ENCODE measurements around the gene CCDC73. TPM values are rescaled to one million over a fixed set of nuclear protein-coding genes. Genes with fewer than 3 reads are reported as not detected.

Gene CCDC73
- total and polyA plus RNA-seq, 4 donors, result 0.02 to 0.50 (median 0.33) TPM

DNA sequence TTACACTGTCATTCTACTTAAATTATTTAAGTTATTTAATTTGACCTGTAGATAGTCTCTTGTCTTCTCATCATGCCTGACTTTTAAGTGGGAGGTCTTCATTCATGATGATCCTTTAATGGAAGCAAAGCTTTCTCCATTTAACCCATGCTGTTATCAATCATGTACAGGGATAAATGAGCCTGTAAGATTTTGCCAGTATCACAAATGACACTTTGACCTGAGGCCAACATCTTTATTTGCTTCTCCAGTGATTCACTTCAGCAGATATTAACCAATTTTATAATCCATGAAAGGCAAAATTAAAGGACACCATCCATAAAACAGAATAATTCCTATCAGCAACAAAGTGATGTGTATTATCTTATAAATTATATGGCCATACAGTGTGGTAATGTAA is 7.7 kb downstream of the CCDC73 start:
- Histone ChIP-seq H3K27me3 (ENCODE audit: control insufficient read depth in 4 of 4, insufficient read depth in 4 of 4, low read length in 3 of 4) (no peaks in the 10 kb centered on the region), H3K9me3 (ENCODE audit: control insufficient read depth in 4 of 4, low read length in 3 of 4) (no peaks in the 10 kb centered on the region), H3K4me3 (ENCODE audit: low read depth in 1 of 3, low read length in 3 of 3) (no peak overlapping the region), H3K27ac (ENCODE audit: low read depth in 1 of 2, low read length in 2 of 2) (no peak overlapping the region), H3K4me1 (ENCODE audit: control insufficient read depth in 4 of 4, insufficient read depth in 4 of 4, low read length in 3 of 4) (no peaks in the 10 kb centered on the region), H3K36me3 (ENCODE audit: control insufficient read depth in 4 of 4, insufficient read depth in 3 of 4, low read depth in 1 of 4, low read length in 3 of 4) (peaks cover 0 to 3% (median 0%) of the 10 kb centered on the region in 4 donors), H3K9ac (ENCODE audit: low read depth in 1 of 2, low read length in 2 of 2) (no peak overlapping the region)
- DNase-seq (ENCODE audit: low spot score), result no peak
- TF ChIP-seq RXRA (IDR thresholded peaks at IDR 0.05) (no peak), HNF4A (conservative IDR thresholded peaks at IDR 0.05) (peak in 1 of 2 donors; percentile 8)

DNA sequence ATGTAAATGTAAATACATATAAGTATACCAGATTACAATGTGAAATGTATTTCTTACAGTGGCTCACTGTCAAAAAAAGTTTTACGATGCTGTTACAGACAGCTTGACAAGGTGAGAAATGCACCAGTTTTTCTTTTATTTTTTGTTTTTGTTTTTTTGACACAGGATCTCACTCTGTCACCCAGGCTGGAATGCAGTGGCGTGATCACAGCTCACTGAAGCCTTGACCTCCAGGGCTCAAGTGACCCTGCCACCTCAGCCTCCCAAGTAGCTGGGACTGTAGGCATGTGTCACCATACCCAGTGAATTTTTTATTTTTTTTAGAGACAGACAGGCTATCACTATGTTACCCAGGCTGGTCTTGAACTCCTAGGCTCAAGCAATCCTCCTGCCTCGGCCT is 9.2 kb downstream of the CCDC73 start:
- DNase-seq (ENCODE audit: low spot score), result no peak
- Histone ChIP-seq H3K9me3 (ENCODE audit: control insufficient read depth in 4 of 4, low read length in 3 of 4) (no peaks in the 10 kb centered on the region), H3K9ac (ENCODE audit: low read depth in 1 of 2, low read length in 2 of 2) (no peak overlapping the region), H3K27ac (ENCODE audit: low read depth in 1 of 2, low read length in 2 of 2) (no peak overlapping the region), H3K27me3 (ENCODE audit: control insufficient read depth in 4 of 4, insufficient read depth in 4 of 4, low read length in 3 of 4) (no peaks in the 10 kb centered on the region), H3K4me1 (ENCODE audit: control insufficient read depth in 4 of 4, insufficient read depth in 4 of 4, low read length in 3 of 4) (no peaks in the 10 kb centered on the region), H3K36me3 (ENCODE audit: control insufficient read depth in 4 of 4, insufficient read depth in 3 of 4, low read depth in 1 of 4, low read length in 3 of 4) (peaks cover 0 to 3% (median 0%) of the 10 kb centered on the region in 4 donors), H3K4me3 (ENCODE audit: low read depth in 1 of 3, low read length in 3 of 3) (no peak overlapping the region)
- 95% methylated on average over 3 of the region's 3 CpGs for WGBS
- TF ChIP-seq FOXA2 (IDR thresholded peaks at IDR 0.05) (no peak), TAF1 (conservative IDR thresholded peaks at IDR 0.05) (no peak), RAD21 (IDR thresholded peaks at IDR 0.05) (no peak), RXRA (IDR thresholded peaks at IDR 0.05) (no peak), SP1 (IDR thresholded peaks at IDR 0.05) (no peak), YY1 (IDR thresholded peaks at IDR 0.05) (no peak), GABPA (IDR thresholded peaks at IDR 0.05 in 1 of 2, conservative IDR thresholded peaks at IDR 0.05 in 1 of 2) (no peak), HNF4G (IDR thresholded peaks at IDR 0.05) (no peak), NR2F2 (IDR thresholded peaks at IDR 0.05) (no peak), JUND (IDR thresholded peaks at IDR 0.05) (no peak)
- TF ChIP-seq, protein P1, sequence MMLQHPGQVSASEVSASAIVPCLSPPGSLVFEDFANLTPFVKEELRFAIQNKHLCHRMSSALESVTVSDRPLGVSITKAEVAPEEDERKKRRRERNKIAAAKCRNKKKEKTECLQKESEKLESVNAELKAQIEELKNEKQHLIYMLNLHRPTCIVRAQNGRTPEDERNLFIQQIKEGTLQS (IDR thresholded peaks at IDR 0.05), result no peak
- TF ChIP-seq, protein P2, sequence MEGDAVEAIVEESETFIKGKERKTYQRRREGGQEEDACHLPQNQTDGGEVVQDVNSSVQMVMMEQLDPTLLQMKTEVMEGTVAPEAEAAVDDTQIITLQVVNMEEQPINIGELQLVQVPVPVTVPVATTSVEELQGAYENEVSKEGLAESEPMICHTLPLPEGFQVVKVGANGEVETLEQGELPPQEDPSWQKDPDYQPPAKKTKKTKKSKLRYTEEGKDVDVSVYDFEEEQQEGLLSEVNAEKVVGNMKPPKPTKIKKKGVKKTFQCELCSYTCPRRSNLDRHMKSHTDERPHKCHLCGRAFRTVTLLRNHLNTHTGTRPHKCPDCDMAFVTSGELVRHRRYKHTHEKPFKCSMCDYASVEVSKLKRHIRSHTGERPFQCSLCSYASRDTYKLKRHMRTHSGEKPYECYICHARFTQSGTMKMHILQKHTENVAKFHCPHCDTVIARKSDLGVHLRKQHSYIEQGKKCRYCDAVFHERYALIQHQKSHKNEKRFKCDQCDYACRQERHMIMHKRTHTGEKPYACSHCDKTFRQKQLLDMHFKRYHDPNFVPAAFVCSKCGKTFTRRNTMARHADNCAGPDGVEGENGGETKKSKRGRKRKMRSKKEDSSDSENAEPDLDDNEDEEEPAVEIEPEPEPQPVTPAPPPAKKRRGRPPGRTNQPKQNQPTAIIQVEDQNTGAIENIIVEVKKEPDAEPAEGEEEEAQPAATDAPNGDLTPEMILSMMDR (IDR thresholded peaks at IDR 0.05; ENCODE audit: low read depth, low read length, missing input control), result no peak
- TF ChIP-seq, protein P3, sequence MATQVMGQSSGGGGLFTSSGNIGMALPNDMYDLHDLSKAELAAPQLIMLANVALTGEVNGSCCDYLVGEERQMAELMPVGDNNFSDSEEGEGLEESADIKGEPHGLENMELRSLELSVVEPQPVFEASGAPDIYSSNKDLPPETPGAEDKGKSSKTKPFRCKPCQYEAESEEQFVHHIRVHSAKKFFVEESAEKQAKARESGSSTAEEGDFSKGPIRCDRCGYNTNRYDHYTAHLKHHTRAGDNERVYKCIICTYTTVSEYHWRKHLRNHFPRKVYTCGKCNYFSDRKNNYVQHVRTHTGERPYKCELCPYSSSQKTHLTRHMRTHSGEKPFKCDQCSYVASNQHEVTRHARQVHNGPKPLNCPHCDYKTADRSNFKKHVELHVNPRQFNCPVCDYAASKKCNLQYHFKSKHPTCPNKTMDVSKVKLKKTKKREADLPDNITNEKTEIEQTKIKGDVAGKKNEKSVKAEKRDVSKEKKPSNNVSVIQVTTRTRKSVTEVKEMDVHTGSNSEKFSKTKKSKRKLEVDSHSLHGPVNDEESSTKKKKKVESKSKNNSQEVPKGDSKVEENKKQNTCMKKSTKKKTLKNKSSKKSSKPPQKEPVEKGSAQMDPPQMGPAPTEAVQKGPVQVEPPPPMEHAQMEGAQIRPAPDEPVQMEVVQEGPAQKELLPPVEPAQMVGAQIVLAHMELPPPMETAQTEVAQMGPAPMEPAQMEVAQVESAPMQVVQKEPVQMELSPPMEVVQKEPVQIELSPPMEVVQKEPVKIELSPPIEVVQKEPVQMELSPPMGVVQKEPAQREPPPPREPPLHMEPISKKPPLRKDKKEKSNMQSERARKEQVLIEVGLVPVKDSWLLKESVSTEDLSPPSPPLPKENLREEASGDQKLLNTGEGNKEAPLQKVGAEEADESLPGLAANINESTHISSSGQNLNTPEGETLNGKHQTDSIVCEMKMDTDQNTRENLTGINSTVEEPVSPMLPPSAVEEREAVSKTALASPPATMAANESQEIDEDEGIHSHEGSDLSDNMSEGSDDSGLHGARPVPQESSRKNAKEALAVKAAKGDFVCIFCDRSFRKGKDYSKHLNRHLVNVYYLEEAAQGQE (IDR thresholded peaks at IDR 0.05), result no peak

DNA sequence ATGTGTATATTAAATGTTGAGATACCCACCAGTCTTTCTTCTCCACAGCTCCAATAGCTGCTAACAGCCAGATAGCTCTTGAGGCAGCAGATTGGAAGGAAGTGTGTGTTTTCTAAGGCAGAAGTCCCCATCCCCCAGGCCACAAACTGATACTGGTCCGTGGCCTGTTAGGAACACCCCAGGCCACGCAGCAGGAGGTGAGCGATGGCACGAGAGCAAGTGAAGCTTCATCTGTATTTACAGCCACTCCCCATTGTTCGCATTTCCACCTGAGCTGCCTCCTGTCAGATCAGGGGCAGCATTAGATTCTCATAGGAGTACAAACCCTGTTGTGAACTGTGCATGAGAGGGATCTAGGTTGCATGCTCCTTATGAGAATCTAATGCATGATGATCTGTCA is 12.7 kb downstream of the CCDC73 start:
- TF ChIP-seq FOXA2 (IDR thresholded peaks at IDR 0.05) (no peak), SP1 (IDR thresholded peaks at IDR 0.05) (no peak), TAF1 (conservative IDR thresholded peaks at IDR 0.05) (no peak), JUND (IDR thresholded peaks at IDR 0.05) (no peak), EGR1 (IDR thresholded peaks at IDR 0.05; ENCODE audit: low read depth in 2 of 2) (no peak), RAD21 (IDR thresholded peaks at IDR 0.05) (no peak), RXRA (IDR thresholded peaks at IDR 0.05) (no peak), GABPA (IDR thresholded peaks at IDR 0.05 in 1 of 2, conservative IDR thresholded peaks at IDR 0.05 in 1 of 2) (no peak)
- TF ChIP-seq, protein P4, sequence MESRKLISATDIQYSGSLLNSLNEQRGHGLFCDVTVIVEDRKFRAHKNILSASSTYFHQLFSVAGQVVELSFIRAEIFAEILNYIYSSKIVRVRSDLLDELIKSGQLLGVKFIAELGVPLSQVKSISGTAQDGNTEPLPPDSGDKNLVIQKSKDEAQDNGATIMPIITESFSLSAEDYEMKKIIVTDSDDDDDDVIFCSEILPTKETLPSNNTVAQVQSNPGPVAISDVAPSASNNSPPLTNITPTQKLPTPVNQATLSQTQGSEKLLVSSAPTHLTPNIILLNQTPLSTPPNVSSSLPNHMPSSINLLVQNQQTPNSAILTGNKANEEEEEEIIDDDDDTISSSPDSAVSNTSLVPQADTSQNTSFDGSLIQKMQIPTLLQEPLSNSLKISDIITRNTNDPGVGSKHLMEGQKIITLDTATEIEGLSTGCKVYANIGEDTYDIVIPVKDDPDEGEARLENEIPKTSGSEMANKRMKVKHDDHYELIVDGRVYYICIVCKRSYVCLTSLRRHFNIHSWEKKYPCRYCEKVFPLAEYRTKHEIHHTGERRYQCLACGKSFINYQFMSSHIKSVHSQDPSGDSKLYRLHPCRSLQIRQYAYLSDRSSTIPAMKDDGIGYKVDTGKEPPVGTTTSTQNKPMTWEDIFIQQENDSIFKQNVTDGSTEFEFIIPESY (IDR thresholded peaks at IDR 0.05), result no peak
- TF ChIP-seq, protein P2 (IDR thresholded peaks at IDR 0.05; ENCODE audit: low read depth, low read length, missing input control), result no peak
- Histone ChIP-seq H3K9ac (ENCODE audit: low read depth in 1 of 2, low read length in 2 of 2) (no peak overlapping the region), H3K4me3 (ENCODE audit: low read depth in 1 of 3, low read length in 3 of 3) (no peak overlapping the region), H3K27me3 (ENCODE audit: control insufficient read depth in 4 of 4, insufficient read depth in 4 of 4, low read length in 3 of 4) (no peaks in the 10 kb centered on the region), H3K36me3 (ENCODE audit: control insufficient read depth in 4 of 4, insufficient read depth in 3 of 4, low read depth in 1 of 4, low read length in 3 of 4) (no peaks in the 10 kb centered on the region), H3K4me1 (ENCODE audit: control insufficient read depth in 4 of 4, insufficient read depth in 4 of 4, low read length in 3 of 4) (no peaks in the 10 kb centered on the region), H3K27ac (ENCODE audit: low read depth in 1 of 2, low read length in 2 of 2) (no peak overlapping the region), H3K9me3 (ENCODE audit: control insufficient read depth in 4 of 4, low read length in 3 of 4) (no peaks in the 10 kb centered on the region)
- DNase-seq (ENCODE audit: low spot score), result no peak
- 92% methylated on average over 5 of the region's 5 CpGs for WGBS
